Smooth muscle cell (in vitro differentiated cells): ENCODE results near the gene TMPRSS13. TPM values are rescaled to one million over a fixed set of nuclear protein-coding genes. Genes with fewer than 3 reads are reported as not detected.

ENCODE experiments used
- DNase-seq: peaks from one replicate; lab custom pipeline; 2025; ENCODE audit not compliant: unreplicated experiment; lab: John Stamatoyannopoulos, UW
- H2AFZ ChIP-seq: fragments of 200-600 bp; sonication (generic); 2 replicates; pipeline ENCODE4 v1.6.0; 2016; ENCODE audit warnings: antibody characterized with exemption, low read depth, mild to moderate bottlenecking
- H3F3A ChIP-seq: fragments of 200-600 bp; sonication (generic); 2 replicates; pipeline ENCODE4 v1.6.0; 2017; ENCODE audit warnings: antibody characterized with exemption, low read depth
- H3K27ac ChIP-seq: fragments of 200-600 bp; sonication (generic); 2 replicates; pipeline ENCODE4 v1.5.1; 2016; ENCODE audit warnings: low read depth, mild to moderate bottlenecking
- H3K27me3 ChIP-seq: fragments of 200-600 bp; sonication (generic); 2 replicates; pipeline ENCODE4 v1.6.1; 2016; ENCODE audit warnings: low read depth, mild to moderate bottlenecking
- H3K36me3 ChIP-seq: fragments of 200-600 bp; sonication (generic); 2 replicates; pipeline ENCODE4 v1.5.1; 2016; ENCODE audit warnings: low read depth
- H3K4me1 ChIP-seq: fragments of 200-600 bp; sonication (generic); 2 replicates; pipeline ENCODE4 v1.5.1; 2016; ENCODE audit warnings: low read depth
- H3K4me2 ChIP-seq: fragments of 200-600 bp; sonication (generic); 2 replicates; pipeline ENCODE4 v1.6.0; 2016; ENCODE audit warnings: mild to moderate bottlenecking
- H3K4me3 ChIP-seq: fragments of 200-600 bp; sonication (generic); 2 replicates; pipeline ENCODE4 v1.5.1; 2016; ENCODE audit warnings: mild to moderate bottlenecking
- H3K79me2 ChIP-seq: fragments of 200-600 bp; sonication (generic); 2 replicates; pipeline ENCODE4 v1.6.0; 2016; ENCODE audit warnings: low read depth, mild to moderate bottlenecking
- H3K9ac ChIP-seq: fragments of 200-600 bp; sonication (generic); 2 replicates; pipeline ENCODE4 v1.6.0; 2016; ENCODE audit warnings: low read depth
- H3K9me3 ChIP-seq: fragments of 200-600 bp; sonication (generic); replicated peaks from 2 replicates; pipeline ENCODE4 v1.5.1; 2016; ENCODE audit warnings: low read depth
- H4K20me1 ChIP-seq: fragments of 200-600 bp; sonication (generic); 2 replicates; pipeline ENCODE4 v1.6.0; 2016; ENCODE audit warnings: low read depth
- CTCF ChIP-seq: fragments of 200-600 bp; sonication (generic); IDR thresholded peaks from 2 replicates; pipeline ENCODE4 v1.5.1; 2017; ENCODE audit warnings: borderline replicate concordance, mild to moderate bottlenecking, antibody characterized with exemption; ENCODE audit not compliant: insufficient read depth, poor library complexity, severe bottlenecking
- WGBS: methylation state at CpG from one replicate; pipeline ENCODE4 v1.1.7; 2016; ENCODE audit warnings: low lambda C conversion rate; 5-methylcytosine and 5-hydroxymethylcytosine counted together
- polyA plus RNA-seq: library from polyadenylated mRNA; unstranded; fragments of >200 nt; fragmentation: Nextera tagmentation; extraction: Ambion mirVana; gene quantifications from 2 replicates; pipeline ENCODE4 v1.2.1, GENCODE V29; 2016
- total RNA-seq: library from RNA; depleted of rRNA; stranded (reverse); fragments of >200 nt; gene quantifications from 2 replicates; pipeline ENCODE4 v1.2.3, GENCODE V29; 2014

Gene TMPRSS13
- total and polyA plus RNA-seq, 2 experiments from 2014 or later, result 0.73 to 1.3 TPM

GRCh38 chr11:117887431-117888138 is 41.6 kb downstream of the TMPRSS13 start:
- Histone ChIP-seq H3K27me3 (no peaks in the 10 kb centered on the region), H3F3A (peaks cover 10% of the 10 kb centered on the region), H4K20me1 (no peaks in the 10 kb centered on the region), H3K9ac (no peak overlapping the region), H3K79me2 (no peaks in the 10 kb centered on the region), H3K4me1 (no peaks in the 10 kb centered on the region), H3K4me2 (no peak overlapping the region), H3K4me3 (no peak overlapping the region), H3K27ac (no peak overlapping the region), H3K9me3 (no peaks in the 10 kb centered on the region), H3K36me3 (no peaks in the 10 kb centered on the region), H2AFZ (peak overlapping the region; percentile 14)
- WGBS, result 43% methylated on average over 9 of the region's 9 CpGs
- TF ChIP-seq CTCF, result no peak
- DNase-seq, result no peak

GRCh38 chr11:117885777-117886176 is 43.4 kb downstream of the TMPRSS13 start:
- Histone ChIP-seq H3K4me1 (no peaks in the 10 kb centered on the region), H3K9ac (peak overlapping the region; percentile 76), H3K27ac (peak overlapping the region; percentile 94), H3K4me2 (peak overlapping the region; percentile 74), H3K9me3 (no peaks in the 10 kb centered on the region), H3K36me3 (no peaks in the 10 kb centered on the region), H3K4me3 (peak overlapping the region; percentile 12), H2AFZ (peak overlapping the region; percentile 13), H3F3A (peaks cover 10% of the 10 kb centered on the region), H3K27me3 (no peaks in the 10 kb centered on the region), H4K20me1 (no peaks in the 10 kb centered on the region), H3K79me2 (no peaks in the 10 kb centered on the region)
- TF ChIP-seq CTCF, result no peak
- peak; percentile 30 for DNase-seq
- 15% methylated on average over 11 of the region's 11 CpGs for WGBS

- H3F3A ChIP-seq, result peaks cover 10% of the 10 kb centered on the region
- H3K27ac ChIP-seq, result peak overlapping the region; percentile 94
- H3K4me1 ChIP-seq, result no peaks in the 10 kb centered on the region
- peak overlapping the region; percentile 74 for H3K4me2 ChIP-seq
- H3K9ac ChIP-seq, result peak overlapping the region; percentile 76
- no peak overlapping the region for H3K4me3 ChIP-seq
- H3K79me2 ChIP-seq, result no peaks in the 10 kb centered on the region
- no peak for TF ChIP-seq CTCF
- peak; percentile 31 for DNase-seq
- no peaks in the 10 kb centered on the region for H3K36me3 ChIP-seq
- 13% methylated on average over 7 of the region's 7 CpGs for WGBS
- no peaks in the 10 kb centered on the region for H3K27me3 ChIP-seq
- no peaks in the 10 kb centered on the region for H4K20me1 ChIP-seq
- H2AFZ ChIP-seq, result no peak overlapping the region
- no peaks in the 10 kb centered on the region for H3K9me3 ChIP-seq
These were observed 44.2 kb downstream of the TMPRSS13 start for GRCh38 chr11:117884994-117885393.

GRCh38 chr11:117883063-117883462 is 46.1 kb downstream of the TMPRSS13 start:
- no peaks in the 10 kb centered on the region for H3K9me3 ChIP-seq
- no peaks in the 10 kb centered on the region for H3K27me3 ChIP-seq
- no peak overlapping the region for H3K27ac ChIP-seq
- H3K4me2 ChIP-seq, result no peak overlapping the region
- peaks cover 9% of the 10 kb centered on the region for H3F3A ChIP-seq
- H3K4me3 ChIP-seq, result no peak overlapping the region
- H3K36me3 ChIP-seq, result no peaks in the 10 kb centered on the region
- no peaks in the 10 kb centered on the region for H3K79me2 ChIP-seq
- no peaks in the 10 kb centered on the region for H4K20me1 ChIP-seq
- WGBS, result 96% methylated on average over 3 of the region's 3 CpGs
- no peak for DNase-seq
- TF ChIP-seq CTCF, result no peak
- no peaks in the 10 kb centered on the region for H3K4me1 ChIP-seq
- H2AFZ ChIP-seq, result no peak overlapping the region
- H3K9ac ChIP-seq, result no peak overlapping the region
